ENCODE results near the gene SH2B3.

Gene SH2B3

GRCh38 chr12:111409780-111410430 is 4.2 kb downstream of the SH2B3 start:
- DNase-seq (ENCODE audit: low spot score): peak; percentile 88

- DNase-seq (ENCODE audit: low spot score): no peak
These were observed 4.9 kb downstream of the SH2B3 start for GRCh38 chr12:111410431-111411184.

GRCh38 chr12:111411185-111411764 is 5.6 kb downstream of the SH2B3 start:
- DNase-seq (ENCODE audit: low spot score): no peak

- DNase-seq (ENCODE audit: low spot score): no peak
These were observed 6.5 kb downstream of the SH2B3 start for GRCh38 chr12:111412007-111412829.

- no peak for DNase-seq (ENCODE audit: low spot score)
These were observed 7.2 kb downstream of the SH2B3 start for GRCh38 chr12:111412830-111413441.

- no peak for DNase-seq (ENCODE audit: low spot score)
These were observed 7.8 kb downstream of the SH2B3 start for GRCh38 chr12:111413442-111414086.

- DNase-seq (ENCODE audit: low spot score): no peak
These were observed 9.1 kb downstream of the SH2B3 start for GRCh38 chr12:111414711-111415252.

GRCh38 chr12:111417290-111417689 is 11.6 kb downstream of the SH2B3 start:
- DNase-seq (ENCODE audit: low spot score): no peak

- DNase-seq (ENCODE audit: low spot score): no peak
These were observed 12.3 kb downstream of the SH2B3 start for GRCh38 chr12:111417784-111418593.

GRCh38 chr12:111418594-111418880 is 12.8 kb downstream of the SH2B3 start:
- no peak for DNase-seq (ENCODE audit: low spot score)

GRCh38 chr12:111419784-111420183 is 14.1 kb downstream of the SH2B3 start:
- no peak for DNase-seq (ENCODE audit: low spot score)

GRCh38 chr12:111420494-111420893 is 14.8 kb downstream of the SH2B3 start:
- DNase-seq (ENCODE audit: low spot score): no peak

GRCh38 chr12:111424189-111424792 is 18.6 kb downstream of the SH2B3 start:
- DNase-seq (ENCODE audit: low spot score): no peak

GRCh38 chr12:111424793-111425251 is 19.1 kb downstream of the SH2B3 start:
- no peak for DNase-seq (ENCODE audit: low spot score)

- DNase-seq (ENCODE audit: low spot score): no peak
These were observed 19.9 kb downstream of the SH2B3 start for GRCh38 chr12:111425655-111426054.

GRCh38 chr12:111426344-111427185 is 20.8 kb downstream of the SH2B3 start:
- no peak for DNase-seq (ENCODE audit: low spot score)

- no peak for DNase-seq (ENCODE audit: low spot score)
These were observed 21.8 kb downstream of the SH2B3 start for GRCh38 chr12:111427417-111428074.

GRCh38 chr12:111428081-111428727 is 22.5 kb downstream of the SH2B3 start:
- DNase-seq (ENCODE audit: low spot score): no peak

All from hepatic stellate cell (primary cell).